DOHH2 (cell line): ENCODE results near the gene UBXN6.

Source experiments
- EZH2phosphoT487 ChIP-seq: fragments of 200-600 bp; sonication (generic); IDR thresholded peaks from 2 replicates; pipeline ENCODE4 v1.6.1; 2017; ENCODE audit warnings: borderline replicate concordance, mild to moderate bottlenecking, antibody characterized with exemption, low read length, moderate library complexity, mixed read lengths
- TF ChIP-seq, protein P1 (sequence below): fragments of 200-600 bp; sonication (generic); IDR thresholded peaks from one replicate; pipeline ENCODE4 v1.5.1; 2014; ENCODE audit warnings: antibody characterized with exemption, mild to moderate bottlenecking, low read depth, low read length; ENCODE audit not compliant: poor library complexity, severe bottlenecking

- TF ChIP-seq, protein P1, sequence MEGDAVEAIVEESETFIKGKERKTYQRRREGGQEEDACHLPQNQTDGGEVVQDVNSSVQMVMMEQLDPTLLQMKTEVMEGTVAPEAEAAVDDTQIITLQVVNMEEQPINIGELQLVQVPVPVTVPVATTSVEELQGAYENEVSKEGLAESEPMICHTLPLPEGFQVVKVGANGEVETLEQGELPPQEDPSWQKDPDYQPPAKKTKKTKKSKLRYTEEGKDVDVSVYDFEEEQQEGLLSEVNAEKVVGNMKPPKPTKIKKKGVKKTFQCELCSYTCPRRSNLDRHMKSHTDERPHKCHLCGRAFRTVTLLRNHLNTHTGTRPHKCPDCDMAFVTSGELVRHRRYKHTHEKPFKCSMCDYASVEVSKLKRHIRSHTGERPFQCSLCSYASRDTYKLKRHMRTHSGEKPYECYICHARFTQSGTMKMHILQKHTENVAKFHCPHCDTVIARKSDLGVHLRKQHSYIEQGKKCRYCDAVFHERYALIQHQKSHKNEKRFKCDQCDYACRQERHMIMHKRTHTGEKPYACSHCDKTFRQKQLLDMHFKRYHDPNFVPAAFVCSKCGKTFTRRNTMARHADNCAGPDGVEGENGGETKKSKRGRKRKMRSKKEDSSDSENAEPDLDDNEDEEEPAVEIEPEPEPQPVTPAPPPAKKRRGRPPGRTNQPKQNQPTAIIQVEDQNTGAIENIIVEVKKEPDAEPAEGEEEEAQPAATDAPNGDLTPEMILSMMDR: no peak
- no peak for TF ChIP-seq EZH2phosphoT487
Observed at GRCh38 chr19:4473763-4474513, 16.3 kb upstream of the UBXN6 start.
